A549 (cell line): ENCODE data around the gene CELF5.

ENCODE experiments used
- CEBPB ChIP-seq, 2 experiments: fragments of >200 bp in 1 of 2; sonication (Bioruptor Twin) in 1 of 2; formaldehyde crosslinking in 1 of 2; IDR thresholded peaks; 2 replicates each; pipeline ENCODE4 v1.6.1; 2012 to 2016
- CTCF ChIP-seq: fragments of >200 bp; sonication (Bioruptor Twin); formaldehyde crosslinking; IDR thresholded peaks from 3 replicates; pipeline ENCODE4 v1.5.1; 2016
- EHF ChIP-seq: fragments of 250-450 bp; sonication (Bioruptor Pico); IDR thresholded peaks from 2 replicates; pipeline ENCODE4 v1.5.0; 2020; ENCODE audit warnings: mild to moderate bottlenecking
- EP300 ChIP-seq, 2 experiments: fragments of >200 bp; sonication (Bioruptor Twin); formaldehyde crosslinking; IDR thresholded peaks; 2 replicates in 1 of 2; 3 replicates in 1 of 2; pipeline ENCODE4 v1.6.1; 2016 to 2017

GRCh38 chr19:3310711-3311110 lies 86.2 kb downstream of the CELF5 start:
- TF ChIP-seq CEBPB (IDR thresholded peaks at IDR 0.05) (no peak), EP300 (IDR thresholded peaks at IDR 0.05) (no peak), CTCF (no peak), EHF (CRISPR knock-in tag) (no peak)
